ENCODE results near the gene NFAT5.

DNA sequence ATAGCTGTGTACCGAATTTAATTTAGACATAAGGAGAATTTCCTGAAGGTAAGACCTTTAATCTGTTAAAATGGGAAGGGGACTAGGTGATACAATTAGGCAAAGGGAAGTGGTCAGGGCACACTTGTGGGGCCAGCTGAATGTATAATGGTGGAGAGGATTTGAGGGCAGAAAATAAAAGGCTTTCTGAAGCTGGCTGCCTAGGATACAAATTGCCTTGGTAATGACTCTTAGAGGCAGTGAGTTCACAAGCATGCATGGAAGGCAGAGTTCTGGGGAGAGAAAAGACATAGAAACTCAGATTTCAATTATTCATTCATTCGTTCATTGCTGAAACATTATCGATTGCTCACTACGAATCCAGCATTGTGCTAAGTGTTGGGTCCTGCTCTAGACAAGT, 12.4 kb upstream of the NFAT5 start:
- no peak for TF ChIP-seq YY1 (IDR thresholded peaks at IDR 0.05; ENCODE audit: insufficient read depth, insufficient read length)
- TF ChIP-seq ZNF274 (IDR thresholded peaks at IDR 0.05; ENCODE audit: low read depth, low read length): no peak

Data from NT2/D1 (cell line).